Gastrocnemius medialis (tissue), 4 donors: Measurements from ENCODE around the gene FXN.

Experiments used
- POLR2A ChIP-seq, 2 donors: fragments of 450-650 bp; IDR thresholded peaks; one replicate each; pipeline ENCODE4 v1.6.1; 2017; ENCODE audit warnings: antibody characterized with exemption in 2 of 2, mild to moderate bottlenecking in 2 of 2, moderate library complexity in 2 of 2
- TF ChIP-seq, protein P1 (sequence below), 5 experiments: fragments of 450-650 bp in 3 of 5; fragments of 200-600 bp in 2 of 5; sonication (generic) in 2 of 5; IDR thresholded peaks in 4 of 5; conservative IDR thresholded peaks in 1 of 5; 1 replicate in 4 of 5; 2 replicates in 1 of 5; pipeline ENCODE4 v1.5.1; 2016 to 2019; ENCODE audit warnings: antibody characterized with exemption in 5 of 5, mild to moderate bottlenecking in 3 of 5, moderate library complexity in 3 of 5

DNA sequence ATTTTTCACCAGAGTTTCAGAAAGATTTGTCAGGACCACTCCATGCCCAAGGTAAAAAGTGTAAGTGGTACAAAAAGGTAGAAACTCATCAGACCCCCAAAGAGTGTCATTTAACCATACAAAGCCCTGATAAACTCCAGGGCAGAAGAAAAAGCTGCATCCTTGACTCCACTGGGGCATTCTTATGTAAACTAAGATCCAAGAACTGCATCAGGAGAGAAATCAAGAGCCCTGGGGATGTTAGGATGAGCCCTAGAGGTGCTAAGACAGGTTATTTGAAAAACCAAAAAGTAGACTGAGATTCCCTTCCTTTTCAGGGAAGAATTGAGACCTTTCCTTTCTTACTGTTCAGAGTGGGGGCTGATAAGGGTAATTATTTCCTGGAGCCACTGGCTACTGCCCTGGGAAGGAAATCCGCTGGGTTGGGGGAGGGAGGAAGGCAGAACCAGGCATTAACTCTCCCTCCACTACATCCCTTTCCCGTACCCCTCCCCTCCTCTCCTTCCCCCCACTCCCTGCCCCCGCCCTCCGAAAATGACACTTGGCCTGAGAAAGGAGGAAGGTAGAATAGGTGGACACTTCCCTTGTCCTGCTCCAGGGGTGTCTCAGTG is 54.7 kb downstream of the FXN start:
- no peak for TF ChIP-seq POLR2A (IDR thresholded peaks at IDR 0.05)
- TF ChIP-seq, protein P1, sequence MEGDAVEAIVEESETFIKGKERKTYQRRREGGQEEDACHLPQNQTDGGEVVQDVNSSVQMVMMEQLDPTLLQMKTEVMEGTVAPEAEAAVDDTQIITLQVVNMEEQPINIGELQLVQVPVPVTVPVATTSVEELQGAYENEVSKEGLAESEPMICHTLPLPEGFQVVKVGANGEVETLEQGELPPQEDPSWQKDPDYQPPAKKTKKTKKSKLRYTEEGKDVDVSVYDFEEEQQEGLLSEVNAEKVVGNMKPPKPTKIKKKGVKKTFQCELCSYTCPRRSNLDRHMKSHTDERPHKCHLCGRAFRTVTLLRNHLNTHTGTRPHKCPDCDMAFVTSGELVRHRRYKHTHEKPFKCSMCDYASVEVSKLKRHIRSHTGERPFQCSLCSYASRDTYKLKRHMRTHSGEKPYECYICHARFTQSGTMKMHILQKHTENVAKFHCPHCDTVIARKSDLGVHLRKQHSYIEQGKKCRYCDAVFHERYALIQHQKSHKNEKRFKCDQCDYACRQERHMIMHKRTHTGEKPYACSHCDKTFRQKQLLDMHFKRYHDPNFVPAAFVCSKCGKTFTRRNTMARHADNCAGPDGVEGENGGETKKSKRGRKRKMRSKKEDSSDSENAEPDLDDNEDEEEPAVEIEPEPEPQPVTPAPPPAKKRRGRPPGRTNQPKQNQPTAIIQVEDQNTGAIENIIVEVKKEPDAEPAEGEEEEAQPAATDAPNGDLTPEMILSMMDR (IDR thresholded peaks at IDR 0.05 in 4 of 5, conservative IDR thresholded peaks at IDR 0.05 in 1 of 5): no peak
